WTC11 (cell line): ENCODE data around the gene CTSA. TPM values are rescaled to one million over a fixed set of nuclear protein-coding genes. Genes with fewer than 3 reads are reported as not detected.

ENCODE experiments used
- ATAC-seq: fragments of 200-7000 bp; cut with Tn5 transposase; 2 replicates; pipeline ENCODE4 v1.10.0; 2021; ENCODE audit warnings: mild to moderate bottlenecking, moderate library complexity
- CTCF ChIA-PET: fragments of 300-600 bp; sonication (Branson Sonifier 250); formaldehyde crosslinking; loops from one replicate; lab custom pipeline; 2021; ENCODE audit warnings: antibody characterized with exemption; lab: Charles Lee
- POLR2A ChIA-PET: fragments of 350-600 bp; sonication (Branson Sonifier 250); formaldehyde crosslinking; loops from one replicate; lab custom pipeline; 2021; ENCODE audit warnings: antibody characterized with exemption; lab: Charles Lee
- DNase-seq: peaks from one replicate; pipeline ENCODE4 v3.0.0; 2021; ENCODE audit warnings: low spot score
- H3K27ac Mint-ChIP-seq: 2 replicates; pipeline ENCODE4 v1.8.0; 2021; ENCODE audit warnings: mixed read lengths
- H3K27me3 Mint-ChIP-seq: 2 replicates; pipeline ENCODE4 v1.8.0; 2021; ENCODE audit warnings: low read depth, mild to moderate bottlenecking, moderate library complexity, mixed read lengths
- H3K36me3 Mint-ChIP-seq: 2 replicates; pipeline ENCODE4 v1.8.0; 2021; ENCODE audit warnings: mixed read lengths
- H3K4me1 Mint-ChIP-seq: 2 replicates; pipeline ENCODE4 v1.8.0; 2022; ENCODE audit warnings: mixed read lengths
- H3K4me3 Mint-ChIP-seq: 2 replicates; pipeline ENCODE4 v1.8.0; 2021; ENCODE audit warnings: mild to moderate bottlenecking, moderate library complexity, mixed read lengths
- H3K9me3 Mint-ChIP-seq: 2 replicates; pipeline ENCODE4 v1.8.0; 2021; ENCODE audit warnings: mixed read lengths
- CREB1 ChIP-seq: sonication (generic); formaldehyde crosslinking; IDR thresholded peaks from 2 replicates; pipeline ENCODE4 v1.8.0; 2023; ENCODE audit warnings: mild to moderate bottlenecking, missing genetic modification reagents
- ELF4 ChIP-seq: sonication (generic); formaldehyde crosslinking; IDR thresholded peaks from 2 replicates; pipeline ENCODE4 v1.8.1; 2022; ENCODE audit warnings: low read depth, mild to moderate bottlenecking, moderate library complexity, missing genetic modification reagents
- EMX1 ChIP-seq: fragments of 250-450 bp; sonication (Bioruptor Pico); IDR thresholded peaks from 2 replicates; pipeline ENCODE4 v1.8.0; 2021; ENCODE audit warnings: mild to moderate bottlenecking
- ESRRA ChIP-seq: sonication (generic); formaldehyde crosslinking; IDR thresholded peaks from 2 replicates; pipeline ENCODE4 v1.8.1; 2022; ENCODE audit warnings: mild to moderate bottlenecking, missing genetic modification reagents, borderline replicate concordance
- HMGA2 ChIP-seq: fragments of 250-450 bp; sonication (Bioruptor Pico); IDR thresholded peaks from 2 replicates; pipeline ENCODE4 v1.4.0; 2021; ENCODE audit warnings: mild to moderate bottlenecking, moderate library complexity
- IRF2 ChIP-seq: sonication (generic); formaldehyde crosslinking; IDR thresholded peaks from 2 replicates; pipeline ENCODE4 v1.8.0; 2022; ENCODE audit warnings: low read depth, missing genetic modification reagents, borderline replicate concordance
- JAZF1 ChIP-seq: fragments of 250-450 bp; sonication (Bioruptor Pico); IDR thresholded peaks from 2 replicates; pipeline ENCODE4 v1.9.0; 2021; ENCODE audit warnings: moderate library complexity, mild to moderate bottlenecking, inconsistent platforms
- MXD4 ChIP-seq: fragments of 250-450 bp; sonication (Bioruptor Pico); IDR thresholded peaks from 2 replicates; pipeline ENCODE4 v1.8.0; 2021; ENCODE audit warnings: mild to moderate bottlenecking, moderate library complexity, borderline replicate concordance
- MYBL2 ChIP-seq: sonication (generic); formaldehyde crosslinking; IDR thresholded peaks from 2 replicates; pipeline ENCODE4 v1.8.1; 2023; ENCODE audit warnings: mild to moderate bottlenecking, moderate library complexity, missing genetic modification reagents
- NFATC4 ChIP-seq: fragments of 250-450 bp; sonication (Bioruptor Pico); IDR thresholded peaks from 2 replicates; pipeline ENCODE4 v1.9.0; 2021; ENCODE audit warnings: mild to moderate bottlenecking
- NFYB ChIP-seq: sonication (generic); formaldehyde crosslinking; conservative IDR thresholded peaks from 2 replicates; pipeline ENCODE4 v1.8.0; 2022; ENCODE audit warnings: low read depth, missing genetic modification reagents
- OVOL2 ChIP-seq: fragments of 250-450 bp; sonication (Bioruptor Pico); IDR thresholded peaks from 2 replicates; pipeline ENCODE4 v1.9.0; 2021; ENCODE audit warnings: mild to moderate bottlenecking, borderline replicate concordance
- RORB ChIP-seq: fragments of 250-450 bp; sonication (Bioruptor Pico); IDR thresholded peaks from 2 replicates; pipeline ENCODE4 v1.9.0; 2021; ENCODE audit warnings: mild to moderate bottlenecking
- ZNF138 ChIP-seq: sonication (generic); formaldehyde crosslinking; conservative IDR thresholded peaks from 2 replicates; pipeline ENCODE4 v1.8.1; 2022; ENCODE audit warnings: mild to moderate bottlenecking, moderate library complexity, missing genetic modification reagents
- total RNA-seq: library from RNA; stranded (reverse); gene quantifications from 3 replicates; pipeline ENCODE4 v1.2.3, GENCODE V29; 2021
- TF ChIP-seq, protein P1 (sequence below): fragments of 250-450 bp; sonication (Bioruptor Pico); conservative IDR thresholded peaks from 2 replicates; pipeline ENCODE4 v1.9.0; 2021; ENCODE audit warnings: mild to moderate bottlenecking
- TF ChIP-seq, protein P2 (sequence below): sonication (generic); formaldehyde crosslinking; IDR thresholded peaks from 2 replicates; pipeline ENCODE4 v1.8.1; 2022; ENCODE audit warnings: low read depth, missing genetic modification reagents, borderline replicate concordance
- TF ChIP-seq, protein P3 (sequence below): sonication (generic); formaldehyde crosslinking; conservative IDR thresholded peaks from 2 replicates; pipeline ENCODE4 v1.8.1; 2023; ENCODE audit warnings: mild to moderate bottlenecking, low read depth, missing genetic modification reagents, moderate library complexity
- TF ChIP-seq, protein P4 (sequence below): fragments of 250-450 bp; sonication (Bioruptor Pico); IDR thresholded peaks from 2 replicates; pipeline ENCODE4 v1.9.0; 2021; ENCODE audit warnings: mild to moderate bottlenecking
- TF ChIP-seq, protein P5 (sequence below): sonication (generic); formaldehyde crosslinking; IDR thresholded peaks from 2 replicates; pipeline ENCODE4 v1.8.1; 2022; ENCODE audit warnings: mild to moderate bottlenecking, moderate library complexity, missing genetic modification reagents
- TF ChIP-seq, protein P6 (sequence below): sonication (generic); formaldehyde crosslinking; conservative IDR thresholded peaks from 2 replicates; pipeline ENCODE4 v1.8.1; 2022; ENCODE audit warnings: mild to moderate bottlenecking, missing genetic modification reagents
- TF ChIP-seq, protein P7 (sequence below): sonication (generic); formaldehyde crosslinking; IDR thresholded peaks from 2 replicates; pipeline ENCODE4 v1.8.0; 2023; ENCODE audit warnings: missing genetic modification reagents, mild to moderate bottlenecking, borderline replicate concordance

CTSA gene
- total RNA-seq, 1 experiment from 2014 or later: 48.3 TPM

DNA sequence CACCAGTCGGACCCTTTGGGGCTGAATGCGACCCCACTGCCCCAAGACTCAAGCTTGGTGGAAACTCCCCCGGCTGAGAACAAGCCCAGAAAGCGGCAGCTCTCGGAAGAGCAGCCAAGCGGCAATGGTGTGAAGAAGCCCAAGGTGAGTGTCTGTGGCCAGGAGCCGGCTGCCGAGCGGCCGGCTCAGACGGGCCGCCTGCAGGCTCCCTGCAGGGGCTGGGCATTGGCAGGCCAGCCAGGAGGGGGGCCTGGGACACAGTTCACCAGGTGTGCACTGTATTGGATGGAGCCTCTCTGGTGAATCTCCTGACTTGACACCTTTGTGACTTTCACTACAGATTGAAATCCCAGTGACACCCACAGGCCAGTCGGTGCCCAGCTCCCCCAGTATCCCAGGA, 49.3 kb downstream of the CTSA start:
- DNase-seq (no peak), ATAC-seq (no peak)
- Mint-ChIP-seq H3K27ac (no peak overlapping the region), H3K4me1 (peaks cover 27% of the 10 kb centered on the region), H3K36me3 (peaks cover 56% of the 10 kb centered on the region), H3K9me3 (no peaks in the 10 kb centered on the region), H3K27me3 (no peaks in the 10 kb centered on the region), H3K4me3 (no peak overlapping the region)
- TF ChIP-seq NFYB (CRISPR knock-in tag) (no peak), EMX1 (CRISPR knock-in tag) (no peak), ESRRA (CRISPR knock-in tag) (no peak), MYBL2 (CRISPR knock-in tag) (no peak), CREB1 (CRISPR knock-in tag) (no peak), MXD4 (CRISPR knock-in tag) (no peak), ZNF138 (CRISPR knock-in tag) (no peak), JAZF1 (CRISPR knock-in tag) (no peak), HMGA2 (CRISPR knock-in tag) (no peak), ELF4 (no peak)
- TF ChIP-seq, protein P1, sequence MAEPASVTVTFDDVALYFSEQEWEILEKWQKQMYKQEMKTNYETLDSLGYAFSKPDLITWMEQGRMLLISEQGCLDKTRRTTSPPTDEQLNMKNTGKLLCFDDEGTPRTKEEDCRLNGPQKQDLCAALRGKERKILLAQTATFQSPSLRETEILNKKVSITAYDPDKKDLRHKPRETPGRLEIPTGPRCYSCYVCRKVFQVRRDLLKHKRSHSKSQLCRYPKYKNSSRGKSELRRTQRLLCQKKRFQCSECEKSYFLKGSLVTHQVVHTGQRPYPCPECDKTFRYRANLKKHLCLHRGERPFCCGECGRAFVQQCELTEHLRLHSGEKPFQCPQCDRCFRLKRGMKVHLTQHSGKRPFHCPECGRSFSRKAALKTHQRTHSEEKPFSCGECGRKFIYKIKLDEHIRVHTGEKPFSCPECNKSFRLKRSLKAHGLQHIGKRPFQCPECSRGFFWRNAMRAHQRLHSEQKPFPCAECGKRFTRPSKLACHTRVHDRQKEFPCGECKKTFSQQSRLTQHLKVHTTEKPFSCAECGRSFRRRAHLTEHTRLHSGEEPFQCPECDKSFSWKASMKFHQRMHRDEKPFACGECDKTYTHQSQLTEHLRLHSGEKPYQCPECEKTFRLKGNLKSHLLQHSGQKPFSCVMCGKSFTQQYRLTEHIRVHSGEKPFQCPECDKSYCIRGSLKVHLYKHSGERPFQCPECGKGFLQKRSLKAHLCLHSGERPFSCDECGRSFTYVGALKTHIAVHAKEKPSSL (CRISPR knock-in tag): no peak
- TF ChIP-seq, protein P2, sequence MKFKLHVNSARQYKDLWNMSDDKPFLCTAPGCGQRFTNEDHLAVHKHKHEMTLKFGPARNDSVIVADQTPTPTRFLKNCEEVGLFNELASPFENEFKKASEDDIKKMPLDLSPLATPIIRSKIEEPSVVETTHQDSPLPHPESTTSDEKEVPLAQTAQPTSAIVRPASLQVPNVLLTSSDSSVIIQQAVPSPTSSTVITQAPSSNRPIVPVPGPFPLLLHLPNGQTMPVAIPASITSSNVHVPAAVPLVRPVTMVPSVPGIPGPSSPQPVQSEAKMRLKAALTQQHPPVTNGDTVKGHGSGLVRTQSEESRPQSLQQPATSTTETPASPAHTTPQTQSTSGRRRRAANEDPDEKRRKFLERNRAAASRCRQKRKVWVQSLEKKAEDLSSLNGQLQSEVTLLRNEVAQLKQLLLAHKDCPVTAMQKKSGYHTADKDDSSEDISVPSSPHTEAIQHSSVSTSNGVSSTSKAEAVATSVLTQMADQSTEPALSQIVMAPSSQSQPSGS (CRISPR knock-in tag): no peak
- TF ChIP-seq, protein P3, sequence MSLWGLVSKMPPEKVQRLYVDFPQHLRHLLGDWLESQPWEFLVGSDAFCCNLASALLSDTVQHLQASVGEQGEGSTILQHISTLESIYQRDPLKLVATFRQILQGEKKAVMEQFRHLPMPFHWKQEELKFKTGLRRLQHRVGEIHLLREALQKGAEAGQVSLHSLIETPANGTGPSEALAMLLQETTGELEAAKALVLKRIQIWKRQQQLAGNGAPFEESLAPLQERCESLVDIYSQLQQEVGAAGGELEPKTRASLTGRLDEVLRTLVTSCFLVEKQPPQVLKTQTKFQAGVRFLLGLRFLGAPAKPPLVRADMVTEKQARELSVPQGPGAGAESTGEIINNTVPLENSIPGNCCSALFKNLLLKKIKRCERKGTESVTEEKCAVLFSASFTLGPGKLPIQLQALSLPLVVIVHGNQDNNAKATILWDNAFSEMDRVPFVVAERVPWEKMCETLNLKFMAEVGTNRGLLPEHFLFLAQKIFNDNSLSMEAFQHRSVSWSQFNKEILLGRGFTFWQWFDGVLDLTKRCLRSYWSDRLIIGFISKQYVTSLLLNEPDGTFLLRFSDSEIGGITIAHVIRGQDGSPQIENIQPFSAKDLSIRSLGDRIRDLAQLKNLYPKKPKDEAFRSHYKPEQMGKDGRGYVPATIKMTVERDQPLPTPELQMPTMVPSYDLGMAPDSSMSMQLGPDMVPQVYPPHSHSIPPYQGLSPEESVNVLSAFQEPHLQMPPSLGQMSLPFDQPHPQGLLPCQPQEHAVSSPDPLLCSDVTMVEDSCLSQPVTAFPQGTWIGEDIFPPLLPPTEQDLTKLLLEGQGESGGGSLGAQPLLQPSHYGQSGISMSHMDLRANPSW (CRISPR knock-in tag): no peak
- TF ChIP-seq, protein P4, sequence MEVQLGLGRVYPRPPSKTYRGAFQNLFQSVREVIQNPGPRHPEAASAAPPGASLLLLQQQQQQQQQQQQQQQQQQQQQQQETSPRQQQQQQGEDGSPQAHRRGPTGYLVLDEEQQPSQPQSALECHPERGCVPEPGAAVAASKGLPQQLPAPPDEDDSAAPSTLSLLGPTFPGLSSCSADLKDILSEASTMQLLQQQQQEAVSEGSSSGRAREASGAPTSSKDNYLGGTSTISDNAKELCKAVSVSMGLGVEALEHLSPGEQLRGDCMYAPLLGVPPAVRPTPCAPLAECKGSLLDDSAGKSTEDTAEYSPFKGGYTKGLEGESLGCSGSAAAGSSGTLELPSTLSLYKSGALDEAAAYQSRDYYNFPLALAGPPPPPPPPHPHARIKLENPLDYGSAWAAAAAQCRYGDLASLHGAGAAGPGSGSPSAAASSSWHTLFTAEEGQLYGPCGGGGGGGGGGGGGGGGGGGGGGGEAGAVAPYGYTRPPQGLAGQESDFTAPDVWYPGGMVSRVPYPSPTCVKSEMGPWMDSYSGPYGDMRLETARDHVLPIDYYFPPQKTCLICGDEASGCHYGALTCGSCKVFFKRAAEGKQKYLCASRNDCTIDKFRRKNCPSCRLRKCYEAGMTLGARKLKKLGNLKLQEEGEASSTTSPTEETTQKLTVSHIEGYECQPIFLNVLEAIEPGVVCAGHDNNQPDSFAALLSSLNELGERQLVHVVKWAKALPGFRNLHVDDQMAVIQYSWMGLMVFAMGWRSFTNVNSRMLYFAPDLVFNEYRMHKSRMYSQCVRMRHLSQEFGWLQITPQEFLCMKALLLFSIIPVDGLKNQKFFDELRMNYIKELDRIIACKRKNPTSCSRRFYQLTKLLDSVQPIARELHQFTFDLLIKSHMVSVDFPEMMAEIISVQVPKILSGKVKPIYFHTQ (CRISPR knock-in tag): no peak
- ChIA-PET POLR2A (no interaction called here), CTCF (no interaction called here)

DNA sequence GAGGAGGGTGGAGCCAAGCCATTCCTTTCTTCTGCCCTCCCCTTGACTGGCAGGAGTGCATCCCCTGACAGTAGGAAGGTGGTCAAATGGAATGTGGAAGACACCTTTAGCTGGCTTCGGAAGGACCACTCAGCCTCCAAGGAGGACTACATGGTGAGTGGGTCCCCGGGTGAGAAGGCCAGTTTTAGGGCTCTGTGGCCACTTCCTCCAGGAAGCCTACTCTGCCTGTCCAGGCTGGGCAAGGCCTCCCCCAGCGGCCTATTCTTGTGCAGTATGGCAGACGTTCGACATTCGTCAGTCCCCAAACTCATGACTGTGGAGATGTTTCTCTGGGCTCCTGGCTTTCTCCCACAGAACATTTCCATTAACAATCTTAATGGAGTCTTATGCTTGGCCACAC, 52.5 kb downstream of the CTSA start:
- TF ChIP-seq, protein P5, sequence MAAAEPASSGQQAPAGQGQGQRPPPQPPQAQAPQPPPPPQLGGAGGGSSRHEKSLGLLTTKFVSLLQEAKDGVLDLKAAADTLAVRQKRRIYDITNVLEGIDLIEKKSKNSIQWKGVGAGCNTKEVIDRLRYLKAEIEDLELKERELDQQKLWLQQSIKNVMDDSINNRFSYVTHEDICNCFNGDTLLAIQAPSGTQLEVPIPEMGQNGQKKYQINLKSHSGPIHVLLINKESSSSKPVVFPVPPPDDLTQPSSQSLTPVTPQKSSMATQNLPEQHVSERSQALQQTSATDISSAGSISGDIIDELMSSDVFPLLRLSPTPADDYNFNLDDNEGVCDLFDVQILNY (CRISPR knock-in tag): no peak
- no peak for TF ChIP-seq IRF2 (CRISPR knock-in tag)
- TF ChIP-seq, protein P6, sequence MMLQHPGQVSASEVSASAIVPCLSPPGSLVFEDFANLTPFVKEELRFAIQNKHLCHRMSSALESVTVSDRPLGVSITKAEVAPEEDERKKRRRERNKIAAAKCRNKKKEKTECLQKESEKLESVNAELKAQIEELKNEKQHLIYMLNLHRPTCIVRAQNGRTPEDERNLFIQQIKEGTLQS (CRISPR knock-in tag): no peak
- no peak for TF ChIP-seq RORB (CRISPR knock-in tag)
- TF ChIP-seq NFATC4 (CRISPR knock-in tag): no peak
- TF ChIP-seq, protein P7, sequence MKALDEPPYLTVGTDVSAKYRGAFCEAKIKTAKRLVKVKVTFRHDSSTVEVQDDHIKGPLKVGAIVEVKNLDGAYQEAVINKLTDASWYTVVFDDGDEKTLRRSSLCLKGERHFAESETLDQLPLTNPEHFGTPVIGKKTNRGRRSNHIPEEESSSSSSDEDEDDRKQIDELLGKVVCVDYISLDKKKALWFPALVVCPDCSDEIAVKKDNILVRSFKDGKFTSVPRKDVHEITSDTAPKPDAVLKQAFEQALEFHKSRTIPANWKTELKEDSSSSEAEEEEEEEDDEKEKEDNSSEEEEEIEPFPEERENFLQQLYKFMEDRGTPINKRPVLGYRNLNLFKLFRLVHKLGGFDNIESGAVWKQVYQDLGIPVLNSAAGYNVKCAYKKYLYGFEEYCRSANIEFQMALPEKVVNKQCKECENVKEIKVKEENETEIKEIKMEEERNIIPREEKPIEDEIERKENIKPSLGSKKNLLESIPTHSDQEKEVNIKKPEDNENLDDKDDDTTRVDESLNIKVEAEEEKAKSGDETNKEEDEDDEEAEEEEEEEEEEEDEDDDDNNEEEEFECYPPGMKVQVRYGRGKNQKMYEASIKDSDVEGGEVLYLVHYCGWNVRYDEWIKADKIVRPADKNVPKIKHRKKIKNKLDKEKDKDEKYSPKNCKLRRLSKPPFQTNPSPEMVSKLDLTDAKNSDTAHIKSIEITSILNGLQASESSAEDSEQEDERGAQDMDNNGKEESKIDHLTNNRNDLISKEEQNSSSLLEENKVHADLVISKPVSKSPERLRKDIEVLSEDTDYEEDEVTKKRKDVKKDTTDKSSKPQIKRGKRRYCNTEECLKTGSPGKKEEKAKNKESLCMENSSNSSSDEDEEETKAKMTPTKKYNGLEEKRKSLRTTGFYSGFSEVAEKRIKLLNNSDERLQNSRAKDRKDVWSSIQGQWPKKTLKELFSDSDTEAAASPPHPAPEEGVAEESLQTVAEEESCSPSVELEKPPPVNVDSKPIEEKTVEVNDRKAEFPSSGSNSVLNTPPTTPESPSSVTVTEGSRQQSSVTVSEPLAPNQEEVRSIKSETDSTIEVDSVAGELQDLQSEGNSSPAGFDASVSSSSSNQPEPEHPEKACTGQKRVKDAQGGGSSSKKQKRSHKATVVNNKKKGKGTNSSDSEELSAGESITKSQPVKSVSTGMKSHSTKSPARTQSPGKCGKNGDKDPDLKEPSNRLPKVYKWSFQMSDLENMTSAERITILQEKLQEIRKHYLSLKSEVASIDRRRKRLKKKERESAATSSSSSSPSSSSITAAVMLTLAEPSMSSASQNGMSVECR (CRISPR knock-in tag): no peak
- TF ChIP-seq OVOL2 (CRISPR knock-in tag): no peak
- DNase-seq (no peak), ATAC-seq (no peak)
- Mint-ChIP-seq H3K4me3 (no peak overlapping the region), H3K27me3 (no peaks in the 10 kb centered on the region), H3K27ac (no peak overlapping the region), H3K9me3 (no peaks in the 10 kb centered on the region), H3K4me1 (peaks cover 2% of the 10 kb centered on the region), H3K36me3 (peaks cover 56% of the 10 kb centered on the region)
- CTCF ChIA-PET: no interaction called here
- POLR2A ChIA-PET: no interaction called here
